ENCODE data around the gene HAUS1.

GRCh38 chr18:46152436-46152807, 48.2 kb downstream of the HAUS1 start:
- TF ChIP-seq CTCF (IDR thresholded peaks at IDR 0.05) = no peak
- no peak for TF ChIP-seq EP300 (IDR thresholded peaks at IDR 0.05)

All from gastroesophageal sphincter (tissue), 3 donors.